ENCODE data around the gene NET1. TPM values are rescaled to one million over a fixed set of nuclear protein-coding genes. Genes with fewer than 3 reads are reported as not detected.

NET1 gene
- total RNA-seq, 2 donors from 2014 or later = 174 to 455 TPM

GRCh38 chr10:5381187-5381586, 31.2 kb upstream of the NET1 start:
- no peak for TF ChIP-seq CTCF (IDR thresholded peaks at IDR 0.05)
- intact Hi-C loops (cut with DNase I) = loop anchor here (10.0 kb wide), 2 partner anchors 96 to 536 kb away; no protein-coding TSS in a partner anchor
- Histone ChIP-seq H3K36me3 (no peaks in the 10 kb centered on the region), H3K4me1 (no peaks in the 10 kb centered on the region), H3K9ac (ENCODE audit: low read depth in 2 of 2, low read length in 2 of 2) (no peak overlapping the region), H3K9me3 (no peaks in the 10 kb centered on the region), H3K27me3 (no peaks in the 10 kb centered on the region), H3K27ac (no peak overlapping the region), H3K4me3 (no peak overlapping the region)
- DNase-seq = no peak

- Histone ChIP-seq H3K36me3 (no peaks in the 10 kb centered on the region), H3K4me3 (no peak overlapping the region), H3K4me1 (no peaks in the 10 kb centered on the region), H3K9ac (ENCODE audit: low read depth in 2 of 2, low read length in 2 of 2) (no peak overlapping the region), H3K27ac (no peak overlapping the region), H3K9me3 (no peaks in the 10 kb centered on the region), H3K27me3 (no peaks in the 10 kb centered on the region)
- no peak for TF ChIP-seq CTCF (IDR thresholded peaks at IDR 0.05)
- DNase-seq = no peak
- intact Hi-C loops (cut with DNase I) = loop anchor here (10.0 kb wide), 2 partner anchors 100 to 540 kb away; no protein-coding TSS in a partner anchor
Observed at GRCh38 chr10:5385224-5385623, 27.1 kb upstream of the NET1 start.

- Histone ChIP-seq H3K4me1 (no peaks in the 10 kb centered on the region), H3K9me3 (no peaks in the 10 kb centered on the region), H3K36me3 (no peaks in the 10 kb centered on the region), H3K27ac (no peak overlapping the region), H3K4me3 (no peak overlapping the region), H3K27me3 (no peaks in the 10 kb centered on the region), H3K9ac (ENCODE audit: low read depth in 2 of 2, low read length in 2 of 2) (no peak overlapping the region)
- DNase-seq = no peak
- TF ChIP-seq CTCF (IDR thresholded peaks at IDR 0.05) = no peak
- intact Hi-C loops (cut with DNase I) = loop anchor here (10.0 kb wide), 2 partner anchors 102 to 542 kb away; no protein-coding TSS in a partner anchor
Observed at GRCh38 chr10:5387169-5387568, 25.2 kb upstream of the NET1 start.

GRCh38 chr10:5390607-5391205, 21.7 kb upstream of the NET1 start:
- TF ChIP-seq CTCF (IDR thresholded peaks at IDR 0.05) = no peak
- no peak for DNase-seq
- no peak overlapping the region for H3K9ac ChIP-seq (ENCODE audit: low read depth in 2 of 2, low read length in 2 of 2)
- no peak overlapping the region for H3K27ac ChIP-seq
- H3K9me3 ChIP-seq = no peaks in the 10 kb centered on the region
- no peaks in the 10 kb centered on the region for H3K4me1 ChIP-seq
- intact Hi-C loops (cut with DNase I) = no loop called here
- no peaks in the 10 kb centered on the region for H3K36me3 ChIP-seq
- no peak overlapping the region for H3K4me3 ChIP-seq
- no peaks in the 10 kb centered on the region for H3K27me3 ChIP-seq

GRCh38 chr10:5391790-5392189, 20.6 kb upstream of the NET1 start:
- H3K27me3 ChIP-seq = no peaks in the 10 kb centered on the region
- intact Hi-C loops (cut with DNase I) = no loop called here
- no peak for DNase-seq
- no peaks in the 10 kb centered on the region for H3K36me3 ChIP-seq
- H3K4me3 ChIP-seq = no peak overlapping the region
- H3K9ac ChIP-seq (ENCODE audit: low read depth in 2 of 2, low read length in 2 of 2) = no peak overlapping the region
- H3K4me1 ChIP-seq = no peaks in the 10 kb centered on the region
- TF ChIP-seq CTCF (IDR thresholded peaks at IDR 0.05) = no peak
- no peak overlapping the region for H3K27ac ChIP-seq
- no peaks in the 10 kb centered on the region for H3K9me3 ChIP-seq
